GM10248 (cell line): Measurements from ENCODE around the gene ANK2.

Experiments
- CTCF ChIA-PET: fragments of 300-600 bp; sonication (Branson Sonifier 250); formaldehyde crosslinking; extraction: SDS; loops from one replicate; lab custom pipeline; 2021; ENCODE audit warnings: antibody characterized with exemption; lab: Yijun Ruan, JAX
- POLR2A ChIA-PET: fragments of 350-650 bp; sonication (Branson Sonifier 250); formaldehyde crosslinking; extraction: SDS; loops from one replicate; lab custom pipeline; 2020; ENCODE audit warnings: antibody characterized with exemption; lab: Yijun Ruan, JAX
- DNase-seq: peaks from one replicate; pipeline ENCODE4 v3.0.0; 2012; ENCODE audit errors: extremely low spot score
- CTCF ChIP-seq: IDR thresholded peaks from 2 replicates; pipeline ENCODE4 v1.5.1; 2012; ENCODE audit warnings: mild to moderate bottlenecking, low read depth; ENCODE audit errors: extremely low read depth, missing control alignments, control extremely low read depth

Gene ANK2

GRCh38 chr4:113117358-113117702 lies 67.9 kb downstream of the ANK2 start:
- DNase-seq = no peak
- ChIA-PET CTCF (interaction anchor here (1.1 to 2.4 kb wide), 2 partner anchors 10 kb away, joined by 3 to 10 read pairs; no protein-coding TSS in a partner anchor), POLR2A (no interaction called here)
- no peak for TF ChIP-seq CTCF

GRCh38 chr4:113122066-113122465 lies 72.6 kb downstream of the ANK2 start:
- ChIA-PET CTCF (no interaction called here), POLR2A (no interaction called here)
- no peak for TF ChIP-seq CTCF
- DNase-seq = no peak

DNA sequence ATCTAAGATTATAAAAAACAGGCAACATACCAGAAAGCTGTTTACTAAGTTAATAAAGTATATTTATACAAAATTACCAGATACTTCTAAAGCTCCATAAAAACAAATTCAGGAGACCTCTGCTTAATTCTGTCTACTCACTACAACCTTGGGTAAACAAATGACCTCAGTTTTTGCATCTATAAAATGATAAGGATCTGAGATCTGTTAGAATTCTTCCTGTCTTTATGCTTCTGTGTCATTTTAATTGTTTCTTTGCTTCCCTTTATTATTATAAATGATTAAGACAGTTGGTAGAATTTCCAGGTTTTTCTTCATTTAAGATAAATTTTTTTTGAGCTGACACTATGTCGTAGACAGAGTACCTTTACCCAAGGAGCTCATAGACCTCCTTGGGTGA lies 76.0 kb downstream of the ANK2 start:
- TF ChIP-seq CTCF = no peak
- no peak for DNase-seq
- POLR2A ChIA-PET = no interaction called here
- CTCF ChIA-PET = interaction anchor here (1.4 to 1.6 kb wide), 2 partner anchors 12 kb away, joined by 3 to 6 read pairs; no protein-coding TSS in a partner anchor

DNA sequence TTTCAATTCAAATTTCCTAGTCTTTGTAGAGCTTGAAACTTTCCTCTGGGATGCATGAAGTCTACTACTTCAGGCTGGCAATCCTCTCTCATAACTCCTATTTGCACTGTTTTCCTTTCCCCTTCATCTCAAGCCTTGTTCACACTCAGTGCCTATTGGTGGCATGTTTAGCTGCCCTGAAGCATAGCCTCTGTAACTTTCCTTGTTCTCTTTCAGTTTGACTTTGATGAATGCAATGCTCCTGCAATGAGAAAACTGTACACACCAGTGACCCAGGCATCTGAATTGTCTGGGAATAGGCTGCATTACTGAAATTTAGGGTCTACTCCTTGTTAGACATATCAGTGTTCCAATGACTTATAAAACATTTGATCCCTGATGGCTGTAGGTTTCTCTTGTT lies 81.7 kb downstream of the ANK2 start:
- TF ChIP-seq CTCF = no peak
- ChIA-PET CTCF (interaction anchor here (0.9 to 2.0 kb wide), 2 partner anchors 12 to 34 kb away, joined by 3 to 5 read pairs; no protein-coding TSS in a partner anchor), POLR2A (no interaction called here)
- DNase-seq = no peak

DNA sequence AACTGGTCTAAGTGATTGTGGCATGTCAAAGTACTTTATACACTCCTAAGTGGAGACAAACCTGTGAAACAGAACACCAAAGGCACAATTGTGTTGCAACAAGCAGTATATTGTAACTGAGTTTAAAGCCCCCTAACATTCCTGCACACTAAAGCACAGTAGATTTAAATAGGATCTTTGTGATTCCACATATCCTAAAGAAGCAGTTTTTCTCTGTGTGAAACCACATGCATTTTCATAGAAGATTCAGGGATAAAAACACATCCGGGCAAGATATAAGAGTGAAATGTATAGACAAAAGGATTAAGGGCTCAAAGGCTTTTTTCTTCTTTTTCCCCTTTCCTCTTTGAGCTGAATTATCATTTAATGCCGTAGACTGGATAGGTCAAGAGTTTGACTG lies 82.2 kb downstream of the ANK2 start:
- ChIA-PET CTCF (interaction anchor here (0.9 to 2.0 kb wide), 3 partner anchors 11 to 35 kb away, joined by 3 to 5 read pairs (median 4); no protein-coding TSS in a partner anchor), POLR2A (no interaction called here)
- no peak for DNase-seq
- TF ChIP-seq CTCF = no peak

GRCh38 chr4:113141901-113142346 lies 92.5 kb downstream of the ANK2 start:
- POLR2A ChIA-PET = no interaction called here
- DNase-seq = no peak
- CTCF ChIA-PET = interaction anchor here (1.1 to 1.6 kb wide), 3 partner anchors 9 to 18 kb away, joined by 3 to 4 read pairs (median 3); no protein-coding TSS in a partner anchor
- no peak for TF ChIP-seq CTCF

DNA sequence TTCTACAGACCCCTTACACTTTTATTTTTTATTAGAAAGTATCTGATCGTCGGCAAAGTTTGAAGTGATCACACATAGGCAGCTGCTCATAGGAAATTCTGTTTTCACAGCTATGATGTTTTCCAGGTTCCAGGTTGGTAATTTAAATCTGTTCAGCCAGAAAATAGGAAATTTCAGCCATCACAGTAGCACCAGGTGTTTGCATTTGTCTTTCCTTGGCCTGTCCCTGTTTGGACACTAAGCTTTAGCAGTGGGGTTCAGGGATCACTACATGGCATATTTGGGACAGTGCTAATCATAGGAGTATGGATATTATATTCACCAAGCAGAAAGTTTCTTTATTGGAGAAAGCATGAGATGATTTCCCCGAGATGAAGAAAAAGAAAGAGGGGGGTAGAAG lies 92.9 kb downstream of the ANK2 start:
- no peak for TF ChIP-seq CTCF
- CTCF ChIA-PET = interaction anchor here (1.6 kb wide), 2 partner anchors 11 to 12 kb away, joined by 4 to 5 read pairs; no protein-coding TSS in a partner anchor
- no peak for DNase-seq
- POLR2A ChIA-PET = no interaction called here
